ENCODE results near the gene TBC1D22A. TPM values are rescaled to one million over a fixed set of nuclear protein-coding genes. Genes with fewer than 3 reads are reported as not detected.

Gene TBC1D22A
- total and polyA plus RNA-seq, 8 donors: 13.3 to 53.1 (median 21.5) TPM

DNA sequence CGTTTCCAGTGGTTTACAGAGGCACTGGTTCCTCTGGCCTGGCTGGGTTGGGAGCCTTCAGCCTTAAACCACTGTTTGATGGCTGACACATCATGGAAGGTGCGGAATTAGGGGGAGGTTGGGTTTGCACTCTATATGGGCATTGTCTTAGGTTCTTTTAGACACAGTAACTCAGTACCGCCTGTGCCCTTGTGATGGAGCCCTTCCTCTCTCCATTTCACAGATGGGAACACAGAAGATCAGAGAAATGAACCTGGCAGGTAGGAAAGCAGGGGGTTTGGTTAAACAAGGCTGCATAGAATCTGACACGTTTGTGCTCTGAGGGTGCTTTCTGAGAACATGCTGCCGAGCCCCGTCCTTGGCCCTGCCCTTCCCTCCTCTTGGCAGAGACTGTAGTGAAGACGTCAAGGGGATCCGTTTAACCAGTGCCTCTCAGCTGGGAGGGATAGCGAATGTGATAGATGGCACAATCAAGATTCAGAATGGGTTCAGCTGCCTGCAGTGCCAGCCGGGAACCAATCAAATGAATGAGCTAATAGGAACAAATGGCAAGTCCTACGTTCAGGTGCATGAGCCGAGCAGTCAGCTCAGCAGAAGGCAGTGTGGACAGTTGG is 228.6 kb downstream of the TBC1D22A start:
- Histone ChIP-seq H3K9me3 (no peaks in the 10 kb centered on the region), H3K4me3 (no peak overlapping the region), H3K27me3 (no peaks in the 10 kb centered on the region), H3K27ac (no peak overlapping the region), H3K4me1 (peaks cover 3 to 17% (median 10%) of the 10 kb centered on the region in 4 donors), H3K36me3 (peaks cover 17 to 45% (median 32%) of the 10 kb centered on the region in 4 donors)
- no peak for TF ChIP-seq EP300 (IDR thresholded peaks at IDR 0.05)
- 84 to 92% (median 87%) methylated on average over 12 of the region's 12 CpGs for WGBS, 5 donors
- no peak for DNase-seq
- intact Hi-C loops (cut with DNase I; ENCODE audit: low total_unique reads): no loop called here

GRCh38 chr22:46991666-46992065 is 229.2 kb downstream of the TBC1D22A start:
- Histone ChIP-seq H3K4me1 (peaks cover 3 to 17% (median 10%) of the 10 kb centered on the region in 4 donors), H3K27ac (no peak overlapping the region), H3K9me3 (no peaks in the 10 kb centered on the region), H3K36me3 (peaks cover 19 to 49% (median 35%) of the 10 kb centered on the region in 4 donors), H3K27me3 (no peaks in the 10 kb centered on the region), H3K4me3 (no peak overlapping the region)
- no peak for TF ChIP-seq EP300 (IDR thresholded peaks at IDR 0.05)
- no peak for TF ChIP-seq CTCF (IDR thresholded peaks at IDR 0.05)
- no peak for TF ChIP-seq POLR2A (IDR thresholded peaks at IDR 0.05)
- TF ChIP-seq POLR2AphosphoS5 (IDR thresholded peaks at IDR 0.05): no peak
- no peak for DNase-seq
- intact Hi-C loops (cut with DNase I; ENCODE audit: low total_unique reads): no loop called here
- 89 to 93% (median 91%) methylated on average over 12 to 14 of the region's 14 CpGs for WGBS, 5 donors

DNA sequence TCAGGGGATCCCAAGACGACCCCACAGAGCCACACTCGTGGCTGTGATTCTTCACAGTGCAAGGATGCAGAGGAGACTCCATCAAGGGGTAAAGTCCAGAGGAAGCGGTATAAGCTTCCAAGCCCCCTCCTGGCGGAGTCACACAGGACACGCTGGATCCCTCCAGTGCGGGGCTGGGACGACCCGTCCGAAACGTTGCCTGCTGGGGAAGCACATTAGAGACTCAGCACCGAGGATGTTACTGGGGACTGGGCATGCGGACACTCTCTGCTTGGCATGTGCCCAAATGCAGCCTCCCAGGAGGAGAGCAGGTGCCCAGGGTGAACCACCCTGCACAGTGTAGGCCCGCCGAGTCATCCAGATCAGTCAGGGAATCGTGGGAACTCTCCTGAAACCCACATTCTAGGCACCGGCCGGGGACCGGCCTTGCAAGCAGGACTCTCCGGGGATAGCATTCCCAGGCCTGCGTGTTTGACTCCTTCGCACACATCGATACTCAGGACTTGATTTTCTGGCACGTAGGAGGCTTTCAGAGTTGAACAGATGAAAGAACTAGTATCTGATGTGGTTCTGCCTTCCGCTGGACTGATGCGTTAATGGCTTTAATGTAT is 229.8 kb downstream of the TBC1D22A start:
- 86 to 96% (median 90%) methylated on average over 21 to 25 of the region's 25 CpGs for WGBS, 5 donors
- DNase-seq: no peak
- intact Hi-C loops (cut with DNase I; ENCODE audit: low total_unique reads): no loop called here
- Histone ChIP-seq H3K27ac (no peak overlapping the region), H3K4me1 (peaks cover 3 to 17% (median 10%) of the 10 kb centered on the region in 4 donors), H3K36me3 (peaks cover 19 to 49% (median 35%) of the 10 kb centered on the region in 4 donors), H3K9me3 (no peaks in the 10 kb centered on the region), H3K27me3 (no peaks in the 10 kb centered on the region), H3K4me3 (no peak overlapping the region)
- no peak for TF ChIP-seq POLR2A (IDR thresholded peaks at IDR 0.05)
- TF ChIP-seq EP300 (IDR thresholded peaks at IDR 0.05): no peak
- no peak for TF ChIP-seq CTCF (IDR thresholded peaks at IDR 0.05)
- TF ChIP-seq POLR2AphosphoS5 (IDR thresholded peaks at IDR 0.05): no peak

DNA sequence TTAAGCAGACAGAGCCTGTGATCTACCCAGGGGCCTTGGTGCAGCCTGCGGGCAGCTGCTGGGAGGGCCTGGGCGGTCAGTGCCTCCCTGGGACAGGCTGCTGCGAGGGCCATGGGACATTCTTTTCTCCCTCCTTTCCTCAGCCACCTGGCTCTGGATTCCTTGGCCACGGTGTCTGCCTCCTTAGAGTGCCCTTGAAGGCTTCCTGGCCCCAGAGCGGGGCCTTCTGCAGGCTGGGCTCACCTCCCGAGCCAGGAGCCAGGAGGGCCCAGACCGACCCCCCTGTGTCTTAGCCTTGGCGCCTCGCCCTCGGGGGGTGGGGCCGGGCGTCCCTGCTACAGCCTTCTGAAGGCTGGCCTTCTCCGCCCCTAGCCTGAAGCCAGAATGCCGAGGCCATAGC is 231.2 kb downstream of the TBC1D22A start:
- TF ChIP-seq POLR2A (IDR thresholded peaks at IDR 0.05): no peak
- TF ChIP-seq POLR2AphosphoS5 (IDR thresholded peaks at IDR 0.05): no peak
- no peak for TF ChIP-seq CTCF (IDR thresholded peaks at IDR 0.05)
- no peak for TF ChIP-seq EP300 (IDR thresholded peaks at IDR 0.05)
- DNase-seq: peak; percentile 52 to 81
- Histone ChIP-seq H3K9me3 (no peaks in the 10 kb centered on the region), H3K27ac (peak overlapping the region in 4 of 5 donors; percentile 32 to 49 (median 42)), H3K36me3 (peaks cover 19 to 61% (median 48%) of the 10 kb centered on the region in 4 donors), H3K4me1 (peaks cover 3 to 17% (median 10%) of the 10 kb centered on the region in 4 donors), H3K4me3 (no peak overlapping the region), H3K27me3 (no peaks in the 10 kb centered on the region)
- 29 to 49% (median 31%) methylated on average over 13 to 14 of the region's 14 CpGs for WGBS, 5 donors
- intact Hi-C loops (cut with DNase I; ENCODE audit: low total_unique reads): no loop called here

DNA sequence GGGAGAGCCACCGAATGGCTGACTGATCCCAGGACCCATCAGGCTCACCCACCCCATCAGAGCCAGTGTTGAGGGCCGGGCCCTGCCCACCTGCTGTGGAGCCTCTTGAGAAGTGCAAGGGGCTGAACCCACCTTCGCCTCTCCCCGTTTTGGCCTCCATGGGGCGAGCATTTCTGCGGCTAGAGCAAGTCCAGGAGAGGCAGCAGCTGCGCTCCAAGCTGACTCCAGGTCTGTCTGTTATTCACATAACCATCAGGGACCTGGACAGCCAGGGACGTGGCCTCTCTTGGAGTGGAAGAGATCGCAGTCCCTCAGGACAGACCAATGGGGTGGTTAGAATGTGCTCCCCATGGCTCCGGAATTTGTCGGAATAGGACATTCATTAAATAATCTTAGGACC is 231.8 kb downstream of the TBC1D22A start:
- TF ChIP-seq CTCF (IDR thresholded peaks at IDR 0.05): no peak
- WGBS, 5 donors: 82 to 92% (median 91%) methylated on average over 11 of the region's 11 CpGs
- no peak overlapping the region for H3K4me3 ChIP-seq
- no peaks in the 10 kb centered on the region for H3K9me3 ChIP-seq
- H3K4me1 ChIP-seq: peaks cover 3 to 17% (median 10%) of the 10 kb centered on the region in 4 donors
- peak overlapping the region in 1 of 5 donors; percentile 49 for H3K27ac ChIP-seq
- no peaks in the 10 kb centered on the region for H3K27me3 ChIP-seq
- peaks cover 19 to 67% (median 51%) of the 10 kb centered on the region in 4 donors for H3K36me3 ChIP-seq
- intact Hi-C loops (cut with DNase I; ENCODE audit: low total_unique reads): no loop called here
- peak in 1 of 2 donors; percentile 17 for DNase-seq
